ENCODE measurements around the gene URM1.

Gene URM1

DNA sequence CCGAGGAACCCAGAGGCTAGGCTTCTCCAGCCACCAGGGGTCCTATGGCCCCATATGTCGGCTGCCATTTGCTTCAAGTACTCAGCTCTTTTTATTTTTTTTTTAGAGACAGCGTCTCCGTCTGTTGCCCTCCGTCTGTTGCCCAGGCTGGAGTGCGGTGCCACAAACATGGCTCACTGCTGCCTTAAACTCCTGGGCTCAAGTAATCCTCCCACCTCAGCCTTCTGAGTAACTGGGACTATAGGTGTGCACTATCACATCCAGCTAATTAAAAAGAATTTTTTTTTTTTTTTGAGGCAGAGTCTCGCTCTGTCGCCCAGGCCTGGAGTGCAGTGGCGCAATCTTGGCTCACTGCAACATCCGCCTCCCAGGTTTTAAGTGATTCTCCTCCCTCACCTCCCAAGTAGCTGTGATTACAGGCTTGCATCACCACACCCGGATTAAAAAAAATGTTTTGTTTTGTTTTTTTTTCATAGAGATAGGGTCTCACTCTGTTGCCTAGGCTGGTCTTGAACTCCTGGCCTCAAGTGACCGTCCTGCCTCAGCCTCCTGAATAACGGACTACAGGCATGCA is 58.4 kb downstream of the URM1 start:
- DNase-seq (ENCODE audit: low read depth) = no peak

DNA sequence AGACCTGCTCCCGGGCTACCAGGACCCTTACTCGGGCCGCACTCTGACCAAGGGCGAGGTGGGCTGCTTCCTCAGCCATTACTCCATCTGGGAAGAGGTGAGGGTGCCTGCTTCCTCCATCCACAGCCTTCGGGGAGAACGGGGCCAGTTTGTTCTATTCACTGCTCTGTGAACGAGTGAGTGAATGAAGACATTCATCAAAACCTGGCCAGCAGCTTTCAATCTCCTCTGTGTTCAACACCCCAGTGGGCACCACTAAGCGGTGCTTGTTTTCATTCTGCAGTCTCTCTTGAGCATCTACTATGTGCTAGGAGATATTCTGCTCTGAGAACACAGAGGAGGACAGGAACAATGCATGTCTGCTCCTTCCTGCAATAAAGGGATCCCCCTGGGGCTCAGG is 60.0 kb downstream of the URM1 start:
- no peak for DNase-seq (ENCODE audit: low read depth)

DNA sequence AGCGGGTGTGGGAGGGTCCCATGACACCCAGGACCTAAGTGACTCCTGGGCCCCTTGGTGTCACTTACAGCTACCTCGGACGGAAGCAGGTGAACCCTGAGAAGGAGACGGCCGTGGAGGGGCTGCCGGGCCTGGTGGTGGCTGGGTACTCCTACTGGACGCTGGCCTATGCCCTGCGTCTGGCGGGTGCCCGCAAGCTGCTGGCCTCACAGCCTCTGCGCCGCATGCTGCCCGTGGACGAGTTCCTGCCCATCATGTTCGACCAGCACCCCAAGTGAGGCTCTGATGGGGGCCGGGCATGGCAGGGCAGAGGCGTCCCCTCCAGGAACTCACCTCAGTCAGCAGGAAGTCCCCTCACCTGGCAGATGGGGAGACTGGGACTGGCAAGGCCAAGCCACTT is 63.2 kb downstream of the URM1 start:
- DNase-seq (ENCODE audit: low read depth) = no peak

- DNase-seq (ENCODE audit: low read depth) = no peak
Measured at GRCh38 chr9:128435611-128436010, 64.4 kb downstream of the URM1 start.

DNA sequence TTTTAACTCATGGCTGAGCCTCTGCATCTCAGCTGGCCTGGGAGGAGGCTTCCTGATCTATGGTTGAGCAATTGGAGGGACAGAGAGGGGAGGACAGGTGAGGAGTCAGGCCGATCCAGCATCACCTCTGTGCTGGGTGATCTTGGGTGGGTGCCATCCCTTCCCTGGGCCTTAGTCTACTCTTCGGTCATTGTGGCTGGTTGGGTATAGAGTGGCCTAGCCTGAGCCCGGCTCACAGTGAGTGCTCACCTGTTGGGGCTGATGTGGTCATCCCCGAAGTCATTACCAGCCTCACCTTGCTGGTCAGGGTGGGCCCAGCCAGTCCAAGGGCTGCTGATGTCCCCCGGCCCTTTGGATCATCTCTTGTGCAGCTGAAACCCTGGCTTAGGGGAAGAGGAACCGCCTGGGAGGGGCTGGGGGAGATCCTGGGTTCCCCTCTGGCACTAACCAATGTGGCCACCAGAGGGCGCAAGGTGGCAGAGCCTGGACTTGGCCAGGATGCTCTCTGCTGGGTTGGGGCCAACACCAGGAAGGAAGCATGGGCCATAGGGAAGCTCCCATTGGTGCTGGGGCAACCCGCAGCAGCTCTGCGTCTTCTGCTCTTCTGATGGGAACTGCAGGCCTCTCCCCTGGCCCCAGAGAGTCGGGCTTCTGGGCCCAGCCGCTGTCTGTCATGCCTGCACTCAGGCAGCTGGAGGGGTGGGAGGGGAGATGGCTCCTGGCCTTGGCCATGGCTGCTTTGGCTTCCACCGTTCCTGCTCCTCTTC is 67.4 kb downstream of the URM1 start:
- DNase-seq (ENCODE audit: low read depth) = peak; percentile 64

GRCh38 chr9:128439273-128439672 is 68.1 kb downstream of the URM1 start:
- DNase-seq (ENCODE audit: low read depth) = no peak

All from fibroblast of the conjunctiva (primary cell).